Stimulated activated CD4-positive, alpha-beta T cell treated with anti-CD3 and anti-CD28 coated beads, Interleukin-2, amount 100 ng/mL, for 4 hours (primary cell): ENCODE measurements around the gene BRCA1.
"Not testable (repeated sequence)": the region's sequence is repeated elsewhere in the genome, so short reads cannot be mapped to it uniquely, and the experiment has no call there.

Source experiments
- DNase-seq: peaks from one replicate; pipeline ENCODE4 v3.0.0-alpha.2; 2020; ENCODE audit warnings: low read depth

The BRCA1 gene

GRCh38 chr17:43000894-43001293 is 124.3 kb downstream of the BRCA1 start:
- not testable (repeated sequence) for DNase-seq

GRCh38 chr17:42999003-42999525 is 126.1 kb downstream of the BRCA1 start:
- DNase-seq, result no peak

- peak; percentile 97 for DNase-seq
Observed at GRCh38 chr17:42997984-42998938, 126.9 kb downstream of the BRCA1 start, which contains the start of gene RPL27. Gene RPL27 (plus strand): TSS chr17:42998419. CDS start chr17:42998751, 332 bp downstream.

- no peak for DNase-seq
Observed at GRCh38 chr17:42997390-42997983, 127.7 kb downstream of the BRCA1 start.
